GM23338 (cell line): Measurements from ENCODE around the gene KDM4C. TPM values are rescaled to one million over a fixed set of nuclear protein-coding genes. Genes with fewer than 3 reads are reported as not detected.

Source experiments
- ATAC-seq: fragments of 200-7000 bp; cut with Tn5 transposase; 3 replicates; pipeline ENCODE4 v1.9.1; 2020
- DNase-seq: peaks from one replicate; pipeline ENCODE4 v3.0.0-alpha.2; 2015; ENCODE audit warnings: low spot score
- H2AFZ ChIP-seq: fragments of 200-600 bp; sonication (generic); 2 replicates; pipeline ENCODE4 v1.8.0; 2016; ENCODE audit warnings: antibody characterized with exemption, mild to moderate bottlenecking, moderate library complexity
- H3F3A ChIP-seq: fragments of 200-600 bp; sonication (generic); replicated peaks from 2 replicates; pipeline ENCODE4 v1.8.0; 2017; ENCODE audit warnings: antibody characterized with exemption, mixed run types, low read depth
- H3K27ac ChIP-seq: fragments of 200-600 bp; sonication (generic); 2 replicates; pipeline ENCODE4 v1.6.1; 2016; ENCODE audit warnings: low read depth
- H3K27me3 ChIP-seq: fragments of 200-600 bp; sonication (generic); 2 replicates; pipeline ENCODE4 v1.8.0; 2016; ENCODE audit warnings: mild to moderate bottlenecking, mixed run types, moderate library complexity; ENCODE audit not compliant: insufficient read depth
- H3K36me3 ChIP-seq: fragments of 200-600 bp; sonication (generic); 2 replicates; pipeline ENCODE4 v1.8.0; 2016; ENCODE audit warnings: mild to moderate bottlenecking; ENCODE audit not compliant: insufficient read depth
- H3K4me1 ChIP-seq: fragments of 200-600 bp; sonication (generic); 2 replicates; pipeline ENCODE4 v1.8.0; 2016; ENCODE audit warnings: mild to moderate bottlenecking, moderate library complexity; ENCODE audit not compliant: insufficient read depth
- H3K4me2 ChIP-seq: fragments of 200-600 bp; sonication (generic); 2 replicates; pipeline ENCODE4 v1.7.1; 2017; ENCODE audit warnings: mixed run types
- H3K4me3 ChIP-seq: fragments of 200-600 bp; sonication (generic); 2 replicates; pipeline ENCODE4 v1.6.1; 2016; ENCODE audit warnings: mixed run types
- H3K79me2 ChIP-seq: fragments of 200-600 bp; sonication (generic); replicated peaks from 2 replicates; pipeline ENCODE4 v1.8.0; 2017; ENCODE audit warnings: mild to moderate bottlenecking; ENCODE audit not compliant: insufficient read depth
- H3K9me2 ChIP-seq: fragments of 200-600 bp; sonication (generic); 2 replicates; pipeline ENCODE4 v1.8.0; 2017; ENCODE audit not compliant: insufficient read depth
- H4K20me1 ChIP-seq: fragments of 200-600 bp; sonication (generic); replicated peaks from 2 replicates; pipeline ENCODE4 v1.8.0; 2017; ENCODE audit warnings: mild to moderate bottlenecking; ENCODE audit not compliant: insufficient read depth
- H3K27ac Mint-ChIP-seq: 2 replicates; pipeline ENCODE4 v1.8.0; 2020; ENCODE audit warnings: inconsistent platforms, mild to moderate bottlenecking, moderate library complexity, mixed read lengths
- H3K27me3 Mint-ChIP-seq: 3 replicates; pipeline ENCODE4 v1.8.0; 2022; ENCODE audit warnings: low read depth, mild to moderate bottlenecking, moderate library complexity, mixed read lengths, inconsistent platforms; ENCODE audit not compliant: insufficient read depth, poor library complexity
- H3K36me3 Mint-ChIP-seq: 3 replicates; pipeline ENCODE4 v1.8.0; 2021; ENCODE audit warnings: low read depth, mild to moderate bottlenecking, inconsistent platforms, moderate library complexity, mixed read lengths
- H3K4me1 Mint-ChIP-seq: 3 replicates; pipeline ENCODE4 v1.8.0; 2020; ENCODE audit warnings: mild to moderate bottlenecking, inconsistent platforms, mixed read lengths
- H3K4me3 Mint-ChIP-seq: 3 replicates; pipeline ENCODE4 v1.8.0; 2021; ENCODE audit warnings: moderate library complexity, mild to moderate bottlenecking, inconsistent platforms, mixed read lengths
- H3K9me3 Mint-ChIP-seq: 3 replicates; pipeline ENCODE4 v1.8.0; 2020; ENCODE audit warnings: moderate library complexity, mild to moderate bottlenecking, inconsistent platforms, mixed read lengths
- CREB1 ChIP-seq: fragments of 250-450 bp; sonication (Bioruptor Pico); IDR thresholded peaks from 2 replicates; pipeline ENCODE4 v1.5.0; 2020; ENCODE audit warnings: low read depth, mild to moderate bottlenecking, moderate library complexity
- ETS1 ChIP-seq: IDR thresholded peaks from 2 replicates; pipeline ENCODE4 v1.6.1; 2016; ENCODE audit warnings: antibody characterized with exemption
- EZH2 ChIP-seq: fragments of 200-600 bp; sonication (generic); IDR thresholded peaks from one replicate; pipeline ENCODE4 v1.8.0; 2017; ENCODE audit warnings: antibody characterized with exemption, mild to moderate bottlenecking, low read depth; ENCODE audit not compliant: unreplicated experiment
- EZH2phosphoT487 ChIP-seq: fragments of 200-600 bp; sonication (generic); IDR thresholded peaks from one replicate; pipeline ENCODE4 v1.8.1; 2018; ENCODE audit warnings: antibody characterized with exemption; ENCODE audit not compliant: unreplicated experiment
- JUNB ChIP-seq: IDR thresholded peaks from one replicate; pipeline ENCODE4 v1.6.1; 2016; ENCODE audit warnings: antibody characterized with exemption; ENCODE audit not compliant: unreplicated experiment
- NANOG ChIP-seq: IDR thresholded peaks from 2 replicates; pipeline ENCODE4 v1.6.1; 2016; ENCODE audit warnings: antibody characterized with exemption, borderline replicate concordance
- POLR2AphosphoS5 ChIP-seq: IDR thresholded peaks from 2 replicates; pipeline ENCODE4 v1.6.1; 2016; ENCODE audit warnings: antibody characterized with exemption, low read depth
- REST ChIP-seq: IDR thresholded peaks from one replicate; pipeline ENCODE4 v1.6.1; 2018; ENCODE audit warnings: antibody characterized with exemption; ENCODE audit not compliant: unreplicated experiment
- STAT1 ChIP-seq: IDR thresholded peaks from one replicate; pipeline ENCODE4 v1.6.1; 2016; ENCODE audit warnings: antibody characterized with exemption; ENCODE audit not compliant: unreplicated experiment
- ZNF114 ChIP-seq: fragments of 250-450 bp; sonication (Bioruptor Pico); IDR thresholded peaks from 2 replicates; pipeline ENCODE4 v1.5.0; 2020; ENCODE audit warnings: mild to moderate bottlenecking, moderate library complexity
- ZNF331 ChIP-seq: fragments of 250-450 bp; sonication (Bioruptor Pico); IDR thresholded peaks from 2 replicates; pipeline ENCODE4 v1.5.0; 2020; ENCODE audit warnings: low read depth, mild to moderate bottlenecking, moderate library complexity
- polyA plus RNA-seq: library from polyadenylated mRNA; unstranded; fragments of >200 nt; fragmentation: Nextera tagmentation; extraction: Ambion mirVana; gene quantifications from 2 replicates; pipeline ENCODE4 v1.2.1, GENCODE V29; 2016
- total RNA-seq: library from RNA; depleted of rRNA; stranded (reverse); fragments of >200 nt; shearing (Covaris generic); gene quantifications from 2 replicates; pipeline ENCODE4 v1.2.3, GENCODE V29; 2014

Gene KDM4C
- total and polyA plus RNA-seq, 2 experiments from 2014 or later = 12.0 to 43.8 TPM

GRCh38 chr9:6991418-6991817 lies 233.6 kb downstream of the KDM4C start:
- Histone ChIP-seq H3K36me3 (peaks cover 3% of the 10 kb centered on the region; the same call in 1 of the 2 replicates), H3K27me3 (no peaks in the 10 kb centered on the region), H3K9me2 (no peaks in the 10 kb centered on the region), H3K79me2 (no peaks in the 10 kb centered on the region), H3K4me2 (no peak overlapping the region), H3K27ac (no peak overlapping the region; the same call in 1 of the 2 replicates), H2AFZ (no peak overlapping the region), H3F3A (no peaks in the 10 kb centered on the region), H4K20me1 (no peaks in the 10 kb centered on the region), H3K4me3 (no peak overlapping the region), H3K4me1 (no peaks in the 10 kb centered on the region)
- ATAC-seq (no peak), DNase-seq (no peak)
- no peak overlapping the region for H3K27ac Mint-ChIP-seq
- peaks cover 2% of the 10 kb centered on the region for H3K27me3 Mint-ChIP-seq
- TF ChIP-seq CREB1 (CRISPR knock-in tag) = no peak
- TF ChIP-seq ZNF114 (CRISPR knock-in tag) = no peak
- TF ChIP-seq EZH2 = no peak
- no peak for TF ChIP-seq EZH2phosphoT487
- no peak for TF ChIP-seq NANOG
- TF ChIP-seq POLR2AphosphoS5 = no peak
- TF ChIP-seq JUNB = no peak
- no peak for TF ChIP-seq ETS1
- no peak for TF ChIP-seq STAT1
- no peaks in the 10 kb centered on the region for H3K9me3 Mint-ChIP-seq
- no peaks in the 10 kb centered on the region for H3K4me1 Mint-ChIP-seq
- H3K36me3 Mint-ChIP-seq = peaks cover 4% of the 10 kb centered on the region
- H3K4me3 Mint-ChIP-seq = no peak overlapping the region

- Histone ChIP-seq H3K27ac (no peak overlapping the region), H3K4me3 (no peak overlapping the region), H3K27me3 (no peaks in the 10 kb centered on the region), H2AFZ (no peak overlapping the region), H3K4me1 (no peaks in the 10 kb centered on the region), H4K20me1 (no peaks in the 10 kb centered on the region), H3K9me2 (no peaks in the 10 kb centered on the region; the same call in 1 of the 2 replicates), H3K4me2 (no peak overlapping the region), H3F3A (no peaks in the 10 kb centered on the region), H3K36me3 (no peaks in the 10 kb centered on the region; the same call in 1 of the 2 replicates), H3K79me2 (no peaks in the 10 kb centered on the region)
- H3K27ac Mint-ChIP-seq = no peak overlapping the region
- no peaks in the 10 kb centered on the region; the same call in 2 of the 3 replicates for H3K36me3 Mint-ChIP-seq
- no peaks in the 10 kb centered on the region for H3K4me1 Mint-ChIP-seq
- DNase-seq (no peak), ATAC-seq (no peak)
- no peaks in the 10 kb centered on the region; the same call in 2 of the 3 replicates for H3K9me3 Mint-ChIP-seq
- H3K27me3 Mint-ChIP-seq = no peaks in the 10 kb centered on the region
- H3K4me3 Mint-ChIP-seq = no peak overlapping the region
- TF ChIP-seq JUNB = no peak
- TF ChIP-seq CREB1 (CRISPR knock-in tag) = no peak
- no peak for TF ChIP-seq REST
- TF ChIP-seq EZH2phosphoT487 = no peak
- no peak for TF ChIP-seq ZNF331 (CRISPR knock-in tag)
- no peak for TF ChIP-seq STAT1
- TF ChIP-seq NANOG = no peak
- TF ChIP-seq POLR2AphosphoS5 = no peak
Measured at GRCh38 chr9:6996061-6996854, 238.5 kb downstream of the KDM4C start.
